ENCODE results near the gene LMF1. TPM values are rescaled to one million over a fixed set of nuclear protein-coding genes. Genes with fewer than 3 reads are reported as not detected.

The LMF1 gene
- total RNA-seq, 1 donor from 2014 or later, result 36.1 TPM

DNA sequence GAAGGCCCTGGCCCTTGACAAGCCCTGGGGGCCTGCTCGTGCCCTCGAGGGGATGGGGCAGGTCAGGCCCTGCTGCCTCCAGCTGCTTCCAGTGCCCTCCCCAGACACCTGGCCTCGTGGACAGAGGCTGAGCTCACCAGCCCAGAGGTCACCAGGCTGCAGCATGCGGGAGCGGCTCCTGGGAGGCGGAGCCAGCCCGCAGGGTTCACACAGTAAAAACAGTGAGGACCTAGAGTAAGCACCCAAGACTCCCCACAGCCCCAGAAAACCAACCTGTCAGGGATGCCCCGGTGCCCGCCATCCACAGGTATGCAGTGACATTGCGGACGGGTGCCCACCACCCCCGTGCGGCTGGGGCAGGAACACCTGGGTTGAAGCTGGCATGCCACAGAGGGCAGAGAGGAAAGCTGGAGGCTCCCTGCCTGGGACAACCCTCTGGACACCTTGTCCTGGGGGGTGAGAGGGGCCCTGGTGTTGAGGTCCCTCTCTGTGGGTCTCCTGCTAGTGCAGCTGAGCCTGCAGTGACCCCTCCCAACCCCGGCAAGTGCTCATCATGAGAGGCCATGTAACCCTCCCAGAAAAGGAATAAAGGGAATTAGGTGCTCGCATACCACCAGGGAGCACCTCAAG, 62.1 kb downstream of the LMF1 start:
- H3K4me1 Mint-ChIP-seq, result no peaks in the 10 kb centered on the region
- CTCF ChIA-PET, result no interaction called here
- POLR2A ChIA-PET, result no interaction called here
- intact Hi-C loops (cut with micrococcal nuclease), result no loop called here
- ATAC-seq (ENCODE audit: low read depth) (no peak), DNase-seq (no peak)
- peaks cover 52% of the 10 kb centered on the region for H3K36me3 Mint-ChIP-seq (ENCODE audit: low read depth)
- H3K27ac Mint-ChIP-seq, result no peak overlapping the region
- no peaks in the 10 kb centered on the region for H3K9me3 Mint-ChIP-seq
- no peaks in the 10 kb centered on the region for H3K27me3 Mint-ChIP-seq
- TF ChIP-seq, protein P1, sequence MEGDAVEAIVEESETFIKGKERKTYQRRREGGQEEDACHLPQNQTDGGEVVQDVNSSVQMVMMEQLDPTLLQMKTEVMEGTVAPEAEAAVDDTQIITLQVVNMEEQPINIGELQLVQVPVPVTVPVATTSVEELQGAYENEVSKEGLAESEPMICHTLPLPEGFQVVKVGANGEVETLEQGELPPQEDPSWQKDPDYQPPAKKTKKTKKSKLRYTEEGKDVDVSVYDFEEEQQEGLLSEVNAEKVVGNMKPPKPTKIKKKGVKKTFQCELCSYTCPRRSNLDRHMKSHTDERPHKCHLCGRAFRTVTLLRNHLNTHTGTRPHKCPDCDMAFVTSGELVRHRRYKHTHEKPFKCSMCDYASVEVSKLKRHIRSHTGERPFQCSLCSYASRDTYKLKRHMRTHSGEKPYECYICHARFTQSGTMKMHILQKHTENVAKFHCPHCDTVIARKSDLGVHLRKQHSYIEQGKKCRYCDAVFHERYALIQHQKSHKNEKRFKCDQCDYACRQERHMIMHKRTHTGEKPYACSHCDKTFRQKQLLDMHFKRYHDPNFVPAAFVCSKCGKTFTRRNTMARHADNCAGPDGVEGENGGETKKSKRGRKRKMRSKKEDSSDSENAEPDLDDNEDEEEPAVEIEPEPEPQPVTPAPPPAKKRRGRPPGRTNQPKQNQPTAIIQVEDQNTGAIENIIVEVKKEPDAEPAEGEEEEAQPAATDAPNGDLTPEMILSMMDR (IDR thresholded peaks at IDR 0.05), result no peak
- H3K4me3 Mint-ChIP-seq, result no peak overlapping the region

DNA sequence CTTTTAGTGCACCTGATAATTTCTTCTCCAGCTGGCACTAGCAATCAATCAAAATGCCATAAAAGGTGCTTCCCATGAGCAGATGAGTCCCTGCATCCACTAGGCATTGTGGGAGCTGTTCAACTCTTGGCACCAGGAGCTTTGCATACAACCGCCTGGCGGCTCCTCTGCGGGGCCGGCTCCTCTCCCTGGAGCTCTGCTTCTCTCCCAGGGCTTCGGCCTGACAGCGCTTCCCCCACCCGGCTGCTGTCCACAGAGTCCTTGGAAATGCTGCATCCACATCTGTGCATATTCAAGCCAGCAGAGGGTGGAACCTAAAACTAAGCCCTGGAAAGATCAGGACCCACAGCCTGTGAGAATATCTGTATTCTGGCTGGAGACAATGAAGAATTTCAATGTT, 62.9 kb downstream of the LMF1 start:
- DNase-seq (no peak), ATAC-seq (ENCODE audit: low read depth) (no peak)
- Mint-ChIP-seq H3K4me3 (no peak overlapping the region), H3K9me3 (no peaks in the 10 kb centered on the region), H3K4me1 (no peaks in the 10 kb centered on the region), H3K27ac (no peak overlapping the region), H3K27me3 (no peaks in the 10 kb centered on the region), H3K36me3 (ENCODE audit: low read depth) (peaks cover 51% of the 10 kb centered on the region)
- TF ChIP-seq, protein P1 (IDR thresholded peaks at IDR 0.05), result no peak
- intact Hi-C loops (cut with micrococcal nuclease), result no loop called here
- CTCF ChIA-PET, result no interaction called here
- POLR2A ChIA-PET, result no interaction called here

DNA sequence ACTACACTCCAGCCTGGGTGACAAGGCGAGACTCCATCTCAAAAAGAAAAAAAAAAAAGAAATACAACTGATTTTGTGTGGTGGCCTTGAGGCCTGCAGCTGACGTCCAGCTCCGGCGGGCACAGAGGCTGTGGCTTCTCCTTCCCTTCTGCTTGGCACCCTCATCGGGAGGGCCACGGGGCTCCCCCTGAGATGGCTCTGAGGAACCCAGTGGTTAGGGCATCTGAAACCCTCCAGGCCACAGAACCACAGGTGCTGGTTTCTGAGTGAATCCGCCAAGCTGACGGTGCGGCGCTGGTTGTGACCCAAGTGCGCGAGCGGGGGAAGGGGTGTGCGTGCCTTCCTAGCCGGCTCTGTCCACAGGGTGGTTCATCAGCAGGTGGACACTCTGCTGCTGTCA, 63.4 kb downstream of the LMF1 start:
- CTCF ChIA-PET, result no interaction called here
- peaks cover 51% of the 10 kb centered on the region for H3K36me3 Mint-ChIP-seq (ENCODE audit: low read depth)

DNA sequence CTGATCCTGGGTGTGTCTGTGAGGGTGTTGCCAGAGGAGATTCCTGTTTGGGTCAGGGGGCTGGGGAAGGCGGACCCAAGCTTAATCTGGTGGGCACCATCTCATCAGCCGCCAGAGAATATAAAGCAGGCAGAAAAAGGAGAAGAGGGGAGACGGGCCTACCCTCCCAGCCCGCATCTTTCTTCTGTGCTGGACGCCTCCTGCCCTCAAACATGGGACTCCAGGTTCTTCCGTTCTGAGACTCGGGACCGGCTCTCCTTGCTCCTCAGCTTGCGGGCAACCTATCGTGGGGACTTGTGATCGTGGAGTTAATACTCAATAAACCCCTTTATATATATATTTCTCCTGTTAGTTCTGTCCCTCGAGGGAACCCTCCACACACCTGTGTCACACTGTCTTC, 64.5 kb downstream of the LMF1 start:
- ATAC-seq (ENCODE audit: low read depth) (no peak), DNase-seq (no peak)
- Mint-ChIP-seq H3K4me1 (no peaks in the 10 kb centered on the region), H3K36me3 (ENCODE audit: low read depth) (peaks cover 48% of the 10 kb centered on the region), H3K9me3 (no peaks in the 10 kb centered on the region), H3K4me3 (no peak overlapping the region), H3K27ac (no peak overlapping the region), H3K27me3 (no peaks in the 10 kb centered on the region)
- TF ChIP-seq, protein P1 (IDR thresholded peaks at IDR 0.05), result no peak
- intact Hi-C loops (cut with micrococcal nuclease), result no loop called here
- ChIA-PET POLR2A (no interaction called here), CTCF (no interaction called here)

More for the DNA sequence above, 63.4 kb downstream of the LMF1 start:
- DNase-seq (no peak), ATAC-seq (ENCODE audit: low read depth) (no peak)
- H3K9me3 Mint-ChIP-seq, result no peaks in the 10 kb centered on the region
- no peaks in the 10 kb centered on the region for H3K27me3 Mint-ChIP-seq
- no peaks in the 10 kb centered on the region for H3K4me1 Mint-ChIP-seq
- H3K4me3 Mint-ChIP-seq, result no peak overlapping the region
- TF ChIP-seq, protein P1 (IDR thresholded peaks at IDR 0.05), result no peak
- H3K27ac Mint-ChIP-seq, result no peak overlapping the region
- POLR2A ChIA-PET, result no interaction called here
- intact Hi-C loops (cut with micrococcal nuclease), result no loop called here

DNA sequence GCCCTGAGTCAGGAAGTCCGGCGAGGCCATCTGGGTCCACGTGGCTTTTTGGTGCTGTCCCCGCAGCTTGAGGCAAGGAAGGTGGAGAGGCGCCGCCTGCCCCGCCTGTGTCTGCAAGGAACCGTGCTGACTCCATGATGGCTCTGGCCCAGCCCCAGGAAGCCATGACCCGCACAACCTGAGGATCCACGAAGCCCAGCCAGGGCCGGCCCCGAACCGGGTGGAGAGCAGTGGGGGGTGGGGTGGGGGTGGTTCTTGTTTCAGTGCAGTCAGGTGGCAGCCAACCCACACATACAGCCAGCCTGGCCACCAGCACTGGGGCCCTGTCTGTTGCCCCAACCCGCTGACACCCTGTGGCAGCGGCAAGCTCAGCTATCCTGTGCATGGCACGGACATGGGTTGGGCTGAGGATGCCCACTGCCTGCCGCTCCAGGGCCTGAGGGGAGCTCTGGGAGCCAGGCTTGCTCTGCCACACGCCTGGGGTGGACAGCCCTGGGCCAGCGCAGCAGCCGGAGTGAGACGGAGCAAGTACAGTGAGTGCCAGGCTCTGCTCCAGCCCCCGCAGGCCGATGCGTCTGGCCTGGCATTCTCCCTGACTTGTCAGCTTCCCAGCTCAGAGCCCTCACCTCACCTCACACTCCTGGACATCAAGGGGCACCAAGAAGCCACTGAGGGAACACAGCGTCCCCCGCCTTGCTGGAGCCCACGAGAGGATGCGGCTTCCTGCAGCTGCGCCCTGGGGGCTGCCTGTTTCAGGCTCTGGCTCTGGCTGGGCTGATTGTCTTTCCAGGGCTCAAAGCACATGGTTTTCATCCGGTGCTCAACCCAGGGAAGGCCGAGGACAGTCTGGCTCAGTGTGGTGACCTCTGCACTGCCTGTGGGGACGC, 68.8 kb downstream of the LMF1 start:
- CTCF ChIA-PET, result no interaction called here
- DNase-seq (no peak), ATAC-seq (ENCODE audit: low read depth) (no peak)
- peaks cover 35% of the 10 kb centered on the region for H3K36me3 Mint-ChIP-seq (ENCODE audit: low read depth)
- H3K4me3 Mint-ChIP-seq, result no peak overlapping the region
- intact Hi-C loops (cut with micrococcal nuclease), result no loop called here
- no peaks in the 10 kb centered on the region for H3K4me1 Mint-ChIP-seq
- H3K27ac Mint-ChIP-seq, result no peak overlapping the region
- H3K9me3 Mint-ChIP-seq, result no peaks in the 10 kb centered on the region
- TF ChIP-seq, protein P1 (IDR thresholded peaks at IDR 0.05), result no peak
- H3K27me3 Mint-ChIP-seq, result no peaks in the 10 kb centered on the region
- POLR2A ChIA-PET, result no interaction called here
